Keratinocyte (primary cell): ENCODE measurements around the gene GRM7.

Source experiments
- EZH2 ChIP-seq: IDR thresholded peaks from one replicate; pipeline ENCODE4 v1.6.1; 2012; ENCODE audit warnings: inconsistent platforms, mild to moderate bottlenecking, low read length, moderate library complexity
- TF ChIP-seq, protein P1 (sequence below), 3 experiments: IDR thresholded peaks in 1 of 3; conservative IDR thresholded peaks in 1 of 3; optimal IDR thresholded peaks in 1 of 3; 2 replicates in 2 of 3; 3 replicates in 1 of 3; pipeline versions ENCODE3 to v1.5.1; 2011; ENCODE audit warnings: low read length in 3 of 3, mild to moderate bottlenecking in 3 of 3, moderate library complexity in 2 of 3, control low read depth in 1 of 3, inconsistent platforms in 1 of 3; ENCODE audit not compliant: insufficient read depth in 2 of 3; ENCODE audit errors: extremely low read depth in 1 of 3

DNA sequence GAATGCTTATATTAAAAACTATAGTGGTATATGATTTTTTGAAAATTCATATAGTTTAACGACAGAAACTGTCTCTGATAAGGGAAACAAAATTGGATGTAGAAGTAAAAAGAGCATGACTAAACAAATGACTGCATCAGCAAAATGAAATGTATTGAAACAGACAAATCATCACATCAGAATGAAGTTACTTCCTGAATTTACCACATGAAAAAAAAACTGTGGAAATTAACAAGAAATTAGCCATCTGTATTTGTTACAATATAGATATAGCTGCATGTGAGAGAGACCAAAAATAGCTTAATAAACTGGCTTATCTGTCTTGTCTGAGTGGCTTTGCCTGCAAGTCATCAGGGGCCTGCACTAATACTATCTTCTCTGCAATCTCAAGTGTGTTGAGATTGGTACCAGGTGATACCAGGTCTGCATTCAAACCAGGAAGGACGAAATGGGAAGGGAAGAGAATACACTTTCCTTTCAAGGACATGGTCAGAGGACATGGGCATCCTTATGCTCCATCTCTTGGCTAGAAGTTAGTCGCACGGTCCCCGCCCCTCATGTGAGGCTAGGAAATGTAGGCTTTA, 388.7 kb downstream of the GRM7 start:
- TF ChIP-seq, protein P1, sequence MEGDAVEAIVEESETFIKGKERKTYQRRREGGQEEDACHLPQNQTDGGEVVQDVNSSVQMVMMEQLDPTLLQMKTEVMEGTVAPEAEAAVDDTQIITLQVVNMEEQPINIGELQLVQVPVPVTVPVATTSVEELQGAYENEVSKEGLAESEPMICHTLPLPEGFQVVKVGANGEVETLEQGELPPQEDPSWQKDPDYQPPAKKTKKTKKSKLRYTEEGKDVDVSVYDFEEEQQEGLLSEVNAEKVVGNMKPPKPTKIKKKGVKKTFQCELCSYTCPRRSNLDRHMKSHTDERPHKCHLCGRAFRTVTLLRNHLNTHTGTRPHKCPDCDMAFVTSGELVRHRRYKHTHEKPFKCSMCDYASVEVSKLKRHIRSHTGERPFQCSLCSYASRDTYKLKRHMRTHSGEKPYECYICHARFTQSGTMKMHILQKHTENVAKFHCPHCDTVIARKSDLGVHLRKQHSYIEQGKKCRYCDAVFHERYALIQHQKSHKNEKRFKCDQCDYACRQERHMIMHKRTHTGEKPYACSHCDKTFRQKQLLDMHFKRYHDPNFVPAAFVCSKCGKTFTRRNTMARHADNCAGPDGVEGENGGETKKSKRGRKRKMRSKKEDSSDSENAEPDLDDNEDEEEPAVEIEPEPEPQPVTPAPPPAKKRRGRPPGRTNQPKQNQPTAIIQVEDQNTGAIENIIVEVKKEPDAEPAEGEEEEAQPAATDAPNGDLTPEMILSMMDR (optimal IDR thresholded peaks at IDR 0.05 in 1 of 3, IDR thresholded peaks at IDR 0.05 in 1 of 3, conservative IDR thresholded peaks at IDR 0.05 in 1 of 3; ENCODE audit: extremely low read depth in 1 of 3, insufficient read depth in 2 of 3, low read length in 3 of 3): no peak
- no peak for TF ChIP-seq EZH2
